GM23338 (cell line): Measurements from ENCODE around the gene MAGI1.

Experiments used
- CTCF ChIP-seq, 2 experiments: fragments of 200-600 bp in 1 of 2; sonication (generic) in 1 of 2; conservative IDR thresholded peaks; 2 replicates each; pipeline versions ENCODE4 v1.5.1 to v1.6.1; 2016 to 2017; ENCODE audit warnings: antibody characterized with exemption in 2 of 2, low read depth in 2 of 2, mild to moderate bottlenecking in 2 of 2, moderate library complexity in 1 of 2
- ETS1 ChIP-seq: IDR thresholded peaks from 2 replicates; pipeline ENCODE4 v1.6.1; 2016; ENCODE audit warnings: antibody characterized with exemption
- EZH2 ChIP-seq: fragments of 200-600 bp; sonication (generic); IDR thresholded peaks from one replicate; pipeline ENCODE4 v1.8.0; 2017; ENCODE audit warnings: antibody characterized with exemption, mild to moderate bottlenecking, low read depth; ENCODE audit not compliant: unreplicated experiment
- POLR2AphosphoS5 ChIP-seq: IDR thresholded peaks from 2 replicates; pipeline ENCODE4 v1.6.1; 2016; ENCODE audit warnings: antibody characterized with exemption, low read depth

- TF ChIP-seq EZH2 = no peak
- TF ChIP-seq POLR2AphosphoS5 = no peak
- TF ChIP-seq CTCF (conservative IDR thresholded peaks at IDR 0.05; ENCODE audit: low read depth in 2 of 2) = no peak
- no peak for TF ChIP-seq ETS1
These were observed 290.4 kb downstream of the MAGI1 start for GRCh38 chr3:65748326-65748725.
